Suprapubic skin (tissue), 4 donors: ENCODE measurements around the gene CCDC8. TPM values are rescaled to one million over a fixed set of nuclear protein-coding genes. Genes with fewer than 3 reads are reported as not detected.

Experiments used
- DNase-seq, 2 donors: peaks; one replicate each; pipeline ENCODE4 v3.0.0-alpha.2; 2019; ENCODE audit warnings: low spot score in 2 of 2
- H3K27ac ChIP-seq: fragments of 200-600 bp; sonication (generic); one replicate; pipeline ENCODE4 v1.5.1; 2019
- H3K27me3 ChIP-seq: fragments of 200-600 bp; sonication (generic); one replicate; pipeline ENCODE4 v1.5.1; 2019
- H3K36me3 ChIP-seq: fragments of 200-600 bp; sonication (generic); one replicate; pipeline ENCODE4 v1.5.1; 2019
- H3K4me1 ChIP-seq: fragments of 200-600 bp; sonication (generic); one replicate; pipeline ENCODE4 v1.5.1; 2019
- H3K4me3 ChIP-seq: fragments of 200-600 bp; sonication (generic); one replicate; pipeline ENCODE4 v1.5.1; 2019; ENCODE audit warnings: mild to moderate bottlenecking
- H3K9me3 ChIP-seq: fragments of 200-600 bp; sonication (generic); one replicate; pipeline ENCODE4 v1.5.1; 2019
- EP300 ChIP-seq: sonication (generic); formaldehyde crosslinking; IDR thresholded peaks from one replicate; pipeline ENCODE4 v1.6.1; 2017; ENCODE audit warnings: antibody characterized with exemption
- POLR2A ChIP-seq, 2 donors: fragments of 450-650 bp; IDR thresholded peaks; one replicate each; pipeline ENCODE4 v1.6.1; 2017; ENCODE audit warnings: antibody characterized with exemption in 2 of 2, mild to moderate bottlenecking in 2 of 2, moderate library complexity in 2 of 2
- POLR2AphosphoS5 ChIP-seq, 3 donors: sonication (generic); formaldehyde crosslinking; IDR thresholded peaks; one replicate each; pipeline ENCODE4 v1.6.1; 2017; ENCODE audit warnings: antibody characterized with exemption in 3 of 3
- WGBS: methylation state at CpG from one replicate; pipeline ENCODE4 v1.1.5; 2018; 5-methylcytosine and 5-hydroxymethylcytosine counted together
- total RNA-seq, 4 donors: library from RNA; depleted of rRNA; stranded (reverse); fragments of >200 nt; gene quantifications; one replicate each; pipeline ENCODE4 v1.1.0, GENCODE V29; 2016
- TF ChIP-seq, protein P1 (sequence below), 2 donors: fragments of 200-600 bp in 1 of 2; fragments of 450-650 bp in 1 of 2; sonication (generic) in 1 of 2; IDR thresholded peaks; one replicate each; pipeline ENCODE4 v1.5.1; 2016 to 2019; ENCODE audit warnings: antibody characterized with exemption in 2 of 2, mild to moderate bottlenecking in 1 of 2, moderate library complexity in 1 of 2

Gene CCDC8
- total RNA-seq, 4 donors from 2014 or later: 1.6 to 6.5 (median 3.3) TPM

DNA sequence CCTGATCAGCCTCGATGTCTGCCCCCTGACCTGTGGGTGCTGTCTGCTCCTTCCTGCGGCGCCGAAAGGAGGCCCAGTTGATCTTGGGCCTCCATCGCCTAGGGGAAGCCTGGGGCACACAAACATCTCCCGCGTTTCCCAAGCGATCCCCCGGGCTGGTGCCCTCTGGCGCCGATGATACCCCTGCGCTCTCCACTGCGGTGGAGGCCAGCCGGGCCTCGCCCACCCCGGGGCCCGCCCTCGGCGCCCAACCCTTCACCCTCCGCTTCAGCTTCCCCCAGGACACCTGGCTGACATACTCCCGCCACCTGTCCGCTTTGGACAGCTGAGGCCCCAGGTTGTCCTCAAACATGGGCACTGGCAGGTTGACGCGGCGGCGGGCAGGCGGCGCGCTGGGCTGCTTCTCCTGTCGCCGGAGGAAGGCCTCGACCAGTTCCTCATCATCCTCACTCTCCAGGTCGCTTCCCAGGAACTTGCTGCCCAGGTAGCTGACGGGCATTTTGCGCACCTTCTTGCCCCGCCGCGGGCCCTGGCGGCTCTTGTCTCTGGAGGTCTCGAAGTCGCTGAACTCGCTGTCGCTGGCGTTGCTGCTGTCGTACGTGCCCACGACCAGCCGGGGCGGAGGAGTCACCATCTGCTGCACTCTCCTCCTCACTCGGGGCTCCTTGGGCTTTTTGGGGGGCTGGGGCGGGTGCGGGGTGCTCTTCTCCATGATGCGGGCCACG is 1.3 kb downstream of the CCDC8 start:
- no peaks in the 10 kb centered on the region for H3K36me3 ChIP-seq
- no peak for DNase-seq
- H3K9me3 ChIP-seq: no peaks in the 10 kb centered on the region
- WGBS: 48% methylated on average over 36 of the region's 54 CpGs
- peaks cover 58% of the 10 kb centered on the region for H3K4me1 ChIP-seq
- H3K4me3 ChIP-seq: peak overlapping the region; percentile 47
- H3K27me3 ChIP-seq: peaks cover 68% of the 10 kb centered on the region
- TF ChIP-seq POLR2A (IDR thresholded peaks at IDR 0.05): no peak
- H3K27ac ChIP-seq: peak overlapping the region; percentile 40

DNA sequence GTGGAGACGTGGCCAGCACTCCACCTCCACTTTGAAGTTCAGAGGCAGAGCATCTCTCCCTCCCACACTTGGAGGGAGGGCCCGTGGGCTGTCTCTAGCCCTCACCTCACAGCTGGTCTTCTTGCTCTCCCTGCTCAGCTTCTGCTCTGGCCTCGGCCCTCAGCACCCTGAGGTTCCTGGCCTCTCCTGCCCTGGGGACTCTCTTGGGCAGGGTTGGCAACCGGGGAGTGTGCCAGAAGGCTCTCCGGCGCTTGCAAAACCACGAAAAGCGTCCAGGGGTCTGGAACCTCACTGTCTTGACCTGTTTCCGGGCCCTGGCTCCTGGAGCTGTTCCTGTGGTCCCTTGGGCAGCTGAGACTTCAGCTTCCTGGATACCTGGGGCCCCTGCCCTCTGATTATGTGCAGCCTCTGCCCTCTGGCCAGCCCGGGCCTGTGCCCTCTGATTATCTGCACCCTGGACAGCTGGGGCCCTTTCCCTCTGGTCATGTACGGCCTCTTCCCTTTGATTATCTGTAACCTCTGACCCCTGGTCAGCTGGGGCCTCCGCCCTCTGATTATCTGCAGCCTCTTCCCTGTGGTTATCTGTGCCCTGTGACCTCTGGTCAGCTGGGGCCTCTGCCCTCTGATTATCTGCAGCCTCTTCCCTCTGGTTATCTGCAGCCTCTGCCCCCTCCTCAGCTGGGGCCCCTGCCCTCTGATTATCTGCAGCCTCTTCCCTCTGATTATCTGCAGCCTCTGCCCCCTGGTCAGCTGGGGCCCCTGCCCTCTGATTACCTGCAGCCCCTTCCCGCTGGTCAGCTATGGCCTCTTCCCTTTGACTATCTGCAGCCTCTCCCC is 2.1 kb downstream of the CCDC8 start:
- TF ChIP-seq, protein P1, sequence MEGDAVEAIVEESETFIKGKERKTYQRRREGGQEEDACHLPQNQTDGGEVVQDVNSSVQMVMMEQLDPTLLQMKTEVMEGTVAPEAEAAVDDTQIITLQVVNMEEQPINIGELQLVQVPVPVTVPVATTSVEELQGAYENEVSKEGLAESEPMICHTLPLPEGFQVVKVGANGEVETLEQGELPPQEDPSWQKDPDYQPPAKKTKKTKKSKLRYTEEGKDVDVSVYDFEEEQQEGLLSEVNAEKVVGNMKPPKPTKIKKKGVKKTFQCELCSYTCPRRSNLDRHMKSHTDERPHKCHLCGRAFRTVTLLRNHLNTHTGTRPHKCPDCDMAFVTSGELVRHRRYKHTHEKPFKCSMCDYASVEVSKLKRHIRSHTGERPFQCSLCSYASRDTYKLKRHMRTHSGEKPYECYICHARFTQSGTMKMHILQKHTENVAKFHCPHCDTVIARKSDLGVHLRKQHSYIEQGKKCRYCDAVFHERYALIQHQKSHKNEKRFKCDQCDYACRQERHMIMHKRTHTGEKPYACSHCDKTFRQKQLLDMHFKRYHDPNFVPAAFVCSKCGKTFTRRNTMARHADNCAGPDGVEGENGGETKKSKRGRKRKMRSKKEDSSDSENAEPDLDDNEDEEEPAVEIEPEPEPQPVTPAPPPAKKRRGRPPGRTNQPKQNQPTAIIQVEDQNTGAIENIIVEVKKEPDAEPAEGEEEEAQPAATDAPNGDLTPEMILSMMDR (IDR thresholded peaks at IDR 0.05): no peak
- TF ChIP-seq POLR2A (IDR thresholded peaks at IDR 0.05): no peak
- no peak for TF ChIP-seq EP300
- no peak for TF ChIP-seq POLR2AphosphoS5 (IDR thresholded peaks at IDR 0.05)
- Histone ChIP-seq H3K4me1 (peaks cover 51% of the 10 kb centered on the region), H3K27ac (peak overlapping the region; percentile 7), H3K36me3 (no peaks in the 10 kb centered on the region), H3K27me3 (peaks cover 68% of the 10 kb centered on the region), H3K4me3 (peak overlapping the region; percentile 47), H3K9me3 (no peaks in the 10 kb centered on the region)
- WGBS: 63% methylated on average over 8 of the region's 13 CpGs
- DNase-seq: no peak

DNA sequence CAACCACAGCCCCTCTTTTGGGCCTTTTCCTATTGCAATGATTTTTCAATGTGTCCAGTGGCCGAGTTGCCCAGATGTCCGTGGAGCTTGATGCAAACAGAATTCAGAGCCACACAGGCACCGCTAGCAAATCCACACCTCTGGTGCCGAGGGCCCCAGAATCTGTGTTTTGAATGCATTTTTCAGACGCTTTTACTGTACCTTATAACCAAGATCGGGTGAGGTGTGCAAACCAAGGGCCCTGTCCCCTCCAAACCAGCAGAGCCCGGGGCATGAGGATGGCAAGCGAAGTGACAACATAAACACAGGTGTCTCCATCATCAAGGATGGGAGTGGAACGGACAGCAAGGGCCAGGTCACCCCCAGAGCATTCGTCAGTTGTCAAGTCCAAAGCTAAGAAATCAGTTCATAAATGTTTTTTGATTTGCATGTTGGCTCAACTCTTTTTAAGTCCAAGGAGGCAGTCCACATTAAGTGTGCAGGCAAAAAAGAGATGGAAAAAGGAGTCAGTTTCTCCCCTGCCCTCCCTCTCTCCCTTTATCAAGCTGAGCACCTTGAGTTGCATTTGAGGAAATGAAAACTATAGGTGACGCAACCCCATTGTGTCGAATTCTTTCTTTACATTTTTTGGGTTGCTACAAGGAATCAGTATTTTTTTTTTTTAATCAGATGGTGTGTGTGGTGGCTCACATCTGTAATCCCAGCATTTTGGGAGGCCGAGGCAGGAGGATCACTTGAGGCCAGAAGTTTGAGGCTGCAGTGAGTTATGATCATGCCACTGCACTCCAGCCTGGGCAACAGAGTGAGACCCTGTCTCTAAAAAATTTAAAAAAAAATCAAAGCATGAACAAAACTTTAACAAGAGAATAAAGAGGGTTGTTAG is 2.9 kb downstream of the CCDC8 start:
- Histone ChIP-seq H3K27me3 (peaks cover 68% of the 10 kb centered on the region), H3K36me3 (no peaks in the 10 kb centered on the region), H3K9me3 (no peaks in the 10 kb centered on the region), H3K4me3 (no peak overlapping the region), H3K27ac (no peak overlapping the region), H3K4me1 (peaks cover 44% of the 10 kb centered on the region)
- WGBS: 87% methylated on average over 13 of the region's 13 CpGs
- TF ChIP-seq, protein P1 (IDR thresholded peaks at IDR 0.05): no peak
- no peak for TF ChIP-seq POLR2A (IDR thresholded peaks at IDR 0.05)
- TF ChIP-seq POLR2AphosphoS5 (IDR thresholded peaks at IDR 0.05): no peak
- TF ChIP-seq EP300: no peak
- no peak for DNase-seq

DNA sequence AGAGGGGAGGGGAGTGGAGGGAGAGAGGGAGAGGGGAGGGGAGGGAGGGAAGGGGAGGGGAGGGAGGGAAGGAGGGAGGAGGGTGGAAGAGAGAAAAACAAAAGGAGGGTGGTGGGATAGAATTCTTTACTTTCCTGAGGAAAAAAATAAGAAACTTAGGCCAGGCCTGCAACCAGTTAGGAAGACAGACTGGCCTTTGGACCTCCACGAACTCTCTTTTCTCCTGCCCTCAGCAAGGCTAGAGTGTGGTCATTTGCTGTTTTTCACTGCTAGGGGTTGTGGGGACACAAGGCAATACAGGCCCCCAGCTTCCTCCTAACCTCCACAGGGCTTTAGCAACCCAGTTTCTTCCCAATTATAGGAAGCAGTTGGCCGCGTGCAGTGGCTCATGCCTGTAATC is 4.2 kb downstream of the CCDC8 start:
- Histone ChIP-seq H3K27me3 (peaks cover 68% of the 10 kb centered on the region), H3K36me3 (no peaks in the 10 kb centered on the region), H3K27ac (no peak overlapping the region), H3K4me3 (no peak overlapping the region), H3K9me3 (no peaks in the 10 kb centered on the region), H3K4me1 (peaks cover 52% of the 10 kb centered on the region)
- 72% methylated on average over 3 of the region's 3 CpGs for WGBS
- TF ChIP-seq POLR2AphosphoS5 (IDR thresholded peaks at IDR 0.05) (no peak), EP300 (no peak), POLR2A (IDR thresholded peaks at IDR 0.05) (no peak)
- TF ChIP-seq, protein P1 (IDR thresholded peaks at IDR 0.05): no peak
- DNase-seq: no peak

DNA sequence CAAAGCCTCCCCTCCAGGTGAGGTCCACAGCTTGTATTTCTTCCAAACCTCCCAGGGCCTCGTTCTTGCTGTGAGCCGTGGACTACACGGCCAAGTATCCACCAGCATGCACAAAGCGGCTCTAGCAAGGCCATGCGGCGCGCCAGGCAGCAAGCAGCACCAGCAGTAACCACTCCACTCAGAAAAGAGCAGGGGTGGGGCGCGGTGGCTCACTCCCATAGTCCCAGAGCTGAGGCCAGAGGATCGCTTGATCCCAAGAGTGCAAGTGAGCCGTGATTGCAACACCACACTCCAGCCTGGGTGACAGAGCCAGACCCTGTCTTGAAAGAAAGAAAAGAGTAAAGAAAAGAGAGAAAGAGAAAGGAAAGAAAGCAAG is 4.7 kb downstream of the CCDC8 start:
- DNase-seq: no peak
- no peak overlapping the region for H3K4me3 ChIP-seq
- TF ChIP-seq POLR2AphosphoS5 (IDR thresholded peaks at IDR 0.05): no peak
- TF ChIP-seq, protein P1 (IDR thresholded peaks at IDR 0.05): no peak
- no peak for TF ChIP-seq POLR2A (IDR thresholded peaks at IDR 0.05)
- no peak for TF ChIP-seq EP300
- peaks cover 55% of the 10 kb centered on the region for H3K4me1 ChIP-seq
- no peaks in the 10 kb centered on the region for H3K36me3 ChIP-seq
- H3K27me3 ChIP-seq: peaks cover 70% of the 10 kb centered on the region
- WGBS: 12% methylated on average over 11 of the region's 11 CpGs
- no peak overlapping the region for H3K27ac ChIP-seq
- no peaks in the 10 kb centered on the region for H3K9me3 ChIP-seq
